ENCODE measurements around the gene RCN2. TPM values are rescaled to one million over a fixed set of nuclear protein-coding genes. Genes with fewer than 3 reads are reported as not detected.
"Not testable (repeated sequence)": the region's sequence is repeated elsewhere in the genome, so short reads cannot be mapped to it uniquely, and the experiment has no call there.

The RCN2 gene, protein sequence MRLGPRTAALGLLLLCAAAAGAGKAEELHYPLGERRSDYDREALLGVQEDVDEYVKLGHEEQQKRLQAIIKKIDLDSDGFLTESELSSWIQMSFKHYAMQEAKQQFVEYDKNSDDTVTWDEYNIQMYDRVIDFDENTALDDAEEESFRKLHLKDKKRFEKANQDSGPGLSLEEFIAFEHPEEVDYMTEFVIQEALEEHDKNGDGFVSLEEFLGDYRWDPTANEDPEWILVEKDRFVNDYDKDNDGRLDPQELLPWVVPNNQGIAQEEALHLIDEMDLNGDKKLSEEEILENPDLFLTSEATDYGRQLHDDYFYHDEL
- total RNA-seq: 23.8 and 25.0 TPM in 2 replicates

- CTCF ChIA-PET: interaction anchor here (1.6 kb wide), 1 partner anchor 100 kb away, joined by 5 read pairs; no protein-coding TSS in a partner anchor
- H3K9me3 Mint-ChIP-seq: no peaks in the 10 kb centered on the region
- intact Hi-C loops (cut with micrococcal nuclease): loop anchor here (1.0 to 10.0 kb wide), 5 partner anchors 26 to 617 kb away; partner anchors contain the start of genes ETFA, HMG20A, PEAK1 and PSTPIP1
- peak within 1 kb of the TSS; percentile 90 for H3K4me3 Mint-ChIP-seq
- no peaks in the 10 kb centered on the region for H3K27me3 Mint-ChIP-seq
- peaks cover 17% of the 10 kb centered on the region for H3K36me3 Mint-ChIP-seq (ENCODE audit: low read depth)
- H3K27ac Mint-ChIP-seq: peak within 1 kb of the TSS; percentile 93
- DNase-seq (peak; percentile 91), ATAC-seq (ENCODE audit: low read depth) (peak; percentile 97)
- POLR2A ChIA-PET: interaction anchor here (1.1 to 2.3 kb wide), 9 partner anchors 8 to 490 kb away, joined by 3 to 27 read pairs (median 7); partner anchors contain the start of genes PSTPIP1 and SCAPER
- TF ChIP-seq, protein P1, sequence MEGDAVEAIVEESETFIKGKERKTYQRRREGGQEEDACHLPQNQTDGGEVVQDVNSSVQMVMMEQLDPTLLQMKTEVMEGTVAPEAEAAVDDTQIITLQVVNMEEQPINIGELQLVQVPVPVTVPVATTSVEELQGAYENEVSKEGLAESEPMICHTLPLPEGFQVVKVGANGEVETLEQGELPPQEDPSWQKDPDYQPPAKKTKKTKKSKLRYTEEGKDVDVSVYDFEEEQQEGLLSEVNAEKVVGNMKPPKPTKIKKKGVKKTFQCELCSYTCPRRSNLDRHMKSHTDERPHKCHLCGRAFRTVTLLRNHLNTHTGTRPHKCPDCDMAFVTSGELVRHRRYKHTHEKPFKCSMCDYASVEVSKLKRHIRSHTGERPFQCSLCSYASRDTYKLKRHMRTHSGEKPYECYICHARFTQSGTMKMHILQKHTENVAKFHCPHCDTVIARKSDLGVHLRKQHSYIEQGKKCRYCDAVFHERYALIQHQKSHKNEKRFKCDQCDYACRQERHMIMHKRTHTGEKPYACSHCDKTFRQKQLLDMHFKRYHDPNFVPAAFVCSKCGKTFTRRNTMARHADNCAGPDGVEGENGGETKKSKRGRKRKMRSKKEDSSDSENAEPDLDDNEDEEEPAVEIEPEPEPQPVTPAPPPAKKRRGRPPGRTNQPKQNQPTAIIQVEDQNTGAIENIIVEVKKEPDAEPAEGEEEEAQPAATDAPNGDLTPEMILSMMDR (IDR thresholded peaks at IDR 0.05): no peak
- H3K4me1 Mint-ChIP-seq: peaks cover 41% of the 10 kb centered on the region
Observed at GRCh38 chr15:76931397-76932134, at the start of gene RCN2. RCN2 (plus strand) TSS chr15:76931749; CDS start chr15:76931842, 93 bp downstream.

DNA sequence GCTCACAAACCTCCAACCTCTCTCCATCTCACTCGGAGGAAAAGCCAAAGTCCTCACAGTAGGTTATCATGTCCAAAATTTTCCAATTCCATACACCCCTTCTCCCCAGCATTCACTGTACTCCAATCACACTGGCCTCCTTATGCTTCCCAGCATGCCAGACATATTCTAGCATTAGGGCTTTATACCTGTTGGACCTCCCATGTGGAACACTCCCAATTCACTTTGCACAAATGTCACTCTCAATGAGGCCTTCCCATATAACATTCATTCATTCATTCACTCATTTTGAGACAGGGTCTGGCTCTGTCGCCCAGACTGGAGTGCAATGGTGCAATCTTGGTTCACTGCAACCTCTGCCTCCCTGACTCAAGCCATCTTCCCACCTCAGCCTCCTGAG is 46.3 kb upstream of the RCN2 start:
- H3K4me3 Mint-ChIP-seq: no peak overlapping the region
- no peaks in the 10 kb centered on the region for H3K9me3 Mint-ChIP-seq
- CTCF ChIA-PET: no interaction called here
- no peak overlapping the region for H3K27ac Mint-ChIP-seq
- POLR2A ChIA-PET: no interaction called here
- TF ChIP-seq, protein P1 (IDR thresholded peaks at IDR 0.05): no peak
- H3K4me1 Mint-ChIP-seq: peaks cover 6% of the 10 kb centered on the region
- H3K27me3 Mint-ChIP-seq: no peaks in the 10 kb centered on the region
- intact Hi-C loops (cut with micrococcal nuclease): no loop called here
- ATAC-seq (ENCODE audit: low read depth) (no peak), DNase-seq (no peak)
- H3K36me3 Mint-ChIP-seq (ENCODE audit: low read depth): peaks cover 27% of the 10 kb centered on the region

GRCh38 chr15:76887280-76888141 is 44.0 kb upstream of the RCN2 start:
- H3K27ac Mint-ChIP-seq; POLR2A ChIA-PET; DNase-seq; CTCF ChIA-PET; H3K9me3 Mint-ChIP-seq; intact Hi-C loops (cut with micrococcal nuclease); ATAC-seq (ENCODE audit: low read depth); H3K4me3 Mint-ChIP-seq; H3K27me3 Mint-ChIP-seq; H3K4me1 Mint-ChIP-seq: not testable (repeated sequence)
- H3K36me3 Mint-ChIP-seq (ENCODE audit: low read depth): peaks cover 29% of the 10 kb centered on the region

- intact Hi-C loops (cut with micrococcal nuclease); H3K27ac Mint-ChIP-seq; H3K4me3 Mint-ChIP-seq; CTCF ChIA-PET; H3K27me3 Mint-ChIP-seq; ATAC-seq (ENCODE audit: low read depth); H3K9me3 Mint-ChIP-seq; POLR2A ChIA-PET; DNase-seq: not testable (repeated sequence)
- peaks cover 22% of the 10 kb centered on the region for H3K4me1 Mint-ChIP-seq
- peaks cover 34% of the 10 kb centered on the region for H3K36me3 Mint-ChIP-seq (ENCODE audit: low read depth)
Observed at GRCh38 chr15:76892836-76893235, 38.7 kb upstream of the RCN2 start.

GRCh38 chr15:76894174-76894573 is 37.4 kb upstream of the RCN2 start:
- TF ChIP-seq, protein P1 (IDR thresholded peaks at IDR 0.05): no peak
- Mint-ChIP-seq H3K4me3 (no peak overlapping the region), H3K27ac (no peak overlapping the region), H3K36me3 (ENCODE audit: low read depth) (peaks cover 38% of the 10 kb centered on the region), H3K4me1 (peaks cover 21% of the 10 kb centered on the region), H3K27me3 (no peaks in the 10 kb centered on the region), H3K9me3 (peaks cover 2% of the 10 kb centered on the region)
- ATAC-seq (ENCODE audit: low read depth) (no peak), DNase-seq (no peak)
- ChIA-PET POLR2A (no interaction called here), CTCF (no interaction called here)
- intact Hi-C loops (cut with micrococcal nuclease): no loop called here

All from activated B cell treated with CpG ODN at 0.5 μM for 24 hours (primary cell).